Immature natural killer cell (primary cell): ENCODE measurements around the gene GSTM1. TPM values are rescaled to one million over a fixed set of nuclear protein-coding genes. Genes with fewer than 3 reads are reported as not detected.

Experiments used
- DNase-seq, 3 donors: peaks; one replicate each; pipeline ENCODE4 v3.0.0; 2022; ENCODE audit warnings: mixed read lengths in 1 of 3
- H3K27ac Mint-ChIP-seq, 6 donors: one replicate each; pipeline ENCODE4 v1.8.0; 2020; ENCODE audit warnings: mixed read lengths in 6 of 6, mild to moderate bottlenecking in 5 of 6, inconsistent platforms in 4 of 6, moderate library complexity in 3 of 6
- H3K27me3 Mint-ChIP-seq, 3 donors: one replicate each; pipeline ENCODE4 v1.8.0; 2020 to 2021; ENCODE audit warnings: low read depth in 3 of 3, mild to moderate bottlenecking in 3 of 3, mixed read lengths in 3 of 3, moderate library complexity in 3 of 3, inconsistent platforms in 1 of 3
- H3K36me3 Mint-ChIP-seq, 3 donors: one replicate each; pipeline ENCODE4 v1.8.0; 2020; ENCODE audit warnings: mixed read lengths in 3 of 3, inconsistent platforms in 2 of 3, mild to moderate bottlenecking in 2 of 3
- H3K4me1 Mint-ChIP-seq, 2 donors: one replicate each; pipeline ENCODE4 v1.8.0; 2020; ENCODE audit warnings: inconsistent platforms in 2 of 2, mild to moderate bottlenecking in 2 of 2, mixed read lengths in 2 of 2, moderate library complexity in 1 of 2
- H3K4me3 Mint-ChIP-seq, 5 donors: one replicate each; pipeline ENCODE4 v1.8.0; 2020; ENCODE audit warnings: mild to moderate bottlenecking in 5 of 5, mixed read lengths in 5 of 5, inconsistent platforms in 3 of 5, moderate library complexity in 3 of 5
- H3K9me3 Mint-ChIP-seq, 6 donors: one replicate each; pipeline ENCODE4 v1.8.0; 2020; ENCODE audit warnings: mild to moderate bottlenecking in 6 of 6, mixed read lengths in 6 of 6, inconsistent platforms in 4 of 6, moderate library complexity in 3 of 6
- polyA plus RNA-seq, 3 donors: library from polyadenylated mRNA; unstranded; fragments of 300-500 nt; fragmentation: Illumina TruSeq; gene quantifications; one replicate each; pipeline ENCODE4 v1.2.3, GENCODE V29; 2021

GSTM1 gene
- 10 to 100 TPM in 1 of 3 donors, not detected in 2; 35.4 TPM for polyA plus RNA-seq

DNA sequence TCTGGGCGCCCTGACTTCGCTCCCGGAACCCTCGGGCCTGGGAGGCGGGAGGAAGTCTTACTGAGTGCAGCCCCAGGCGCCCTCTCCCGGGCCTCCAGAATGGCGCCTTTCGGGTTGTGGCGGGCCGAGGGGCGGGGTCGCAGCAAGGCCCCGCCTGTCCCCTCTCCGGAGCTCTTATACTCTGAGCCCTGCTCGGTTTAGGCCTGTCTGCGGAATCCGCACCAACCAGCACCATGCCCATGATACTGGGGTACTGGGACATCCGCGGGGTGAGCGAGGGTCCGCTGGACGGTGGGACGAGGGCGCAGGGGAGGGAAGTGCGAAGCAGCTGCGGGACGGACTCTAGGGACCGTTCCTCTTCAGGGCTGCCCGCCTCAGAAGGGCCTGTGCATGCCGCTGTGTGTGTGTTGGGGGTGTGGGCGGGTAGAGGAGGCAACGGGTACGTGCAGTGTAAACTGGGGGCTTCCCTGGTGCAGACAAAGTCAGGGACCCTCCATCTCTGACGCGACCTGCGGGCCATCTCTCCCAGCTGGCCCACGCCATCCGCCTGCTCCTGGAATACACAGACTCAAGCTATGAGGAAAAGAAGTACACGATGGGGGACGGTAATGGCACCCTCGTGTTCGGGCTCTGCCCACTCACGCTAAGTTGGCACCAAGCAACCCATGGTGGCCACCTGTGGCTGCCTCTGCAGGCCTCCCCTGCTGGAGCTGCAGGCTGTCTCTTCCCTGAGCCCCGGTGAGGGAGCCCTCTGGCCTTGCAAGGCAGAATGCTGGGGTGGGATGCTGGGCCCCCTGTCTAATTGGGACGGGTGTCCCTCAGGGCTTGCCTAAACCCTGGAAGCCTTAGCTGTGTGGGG lies at the start of gene GSTM1:
Gene GSTM1 (plus strand): TSS at position 177 of the 859 bp plus-strand sequence. CDS start 57 bp downstream, at position 234.
- peaks cover 0 to 4% (median 0%) of the 10 kb centered on the region in 3 donors for H3K27me3 Mint-ChIP-seq
- peaks cover 0 to 10% (median 0%) of the 10 kb centered on the region in 3 donors for H3K36me3 Mint-ChIP-seq
- peak within 1 kb of the TSS in 4 of 6 donors; percentile 88 to 91 (median 89) for H3K27ac Mint-ChIP-seq
- peak in 1 of 3 donors; percentile 77 for DNase-seq
- peaks cover 0 to 4% (median 0%) of the 10 kb centered on the region in 6 donors for H3K9me3 Mint-ChIP-seq
- peak within 1 kb of the TSS in 3 of 5 donors; percentile 87 to 92 (median 89) for H3K4me3 Mint-ChIP-seq
- peaks cover 0 to 3% of the 10 kb centered on the region in 2 donors for H3K4me1 Mint-ChIP-seq

GRCh38 chr1:109639063-109639840 lies 48.4 kb upstream of the GSTM1 start:
- H3K27ac Mint-ChIP-seq = no peak overlapping the region
- DNase-seq = no peak
- peaks cover 0 to 5% (median 5%) of the 10 kb centered on the region in 3 donors for H3K27me3 Mint-ChIP-seq
- no peak overlapping the region for H3K4me3 Mint-ChIP-seq
- H3K9me3 Mint-ChIP-seq = no peaks in the 10 kb centered on the region
- no peaks in the 10 kb centered on the region for H3K36me3 Mint-ChIP-seq
- peaks cover 0 to 4% of the 10 kb centered on the region in 2 donors for H3K4me1 Mint-ChIP-seq

- DNase-seq = no peak
- peaks cover 0 to 4% of the 10 kb centered on the region in 2 donors for H3K4me1 Mint-ChIP-seq
Measured at GRCh38 chr1:109639841-109640184, 47.8 kb upstream of the GSTM1 start.

DNA sequence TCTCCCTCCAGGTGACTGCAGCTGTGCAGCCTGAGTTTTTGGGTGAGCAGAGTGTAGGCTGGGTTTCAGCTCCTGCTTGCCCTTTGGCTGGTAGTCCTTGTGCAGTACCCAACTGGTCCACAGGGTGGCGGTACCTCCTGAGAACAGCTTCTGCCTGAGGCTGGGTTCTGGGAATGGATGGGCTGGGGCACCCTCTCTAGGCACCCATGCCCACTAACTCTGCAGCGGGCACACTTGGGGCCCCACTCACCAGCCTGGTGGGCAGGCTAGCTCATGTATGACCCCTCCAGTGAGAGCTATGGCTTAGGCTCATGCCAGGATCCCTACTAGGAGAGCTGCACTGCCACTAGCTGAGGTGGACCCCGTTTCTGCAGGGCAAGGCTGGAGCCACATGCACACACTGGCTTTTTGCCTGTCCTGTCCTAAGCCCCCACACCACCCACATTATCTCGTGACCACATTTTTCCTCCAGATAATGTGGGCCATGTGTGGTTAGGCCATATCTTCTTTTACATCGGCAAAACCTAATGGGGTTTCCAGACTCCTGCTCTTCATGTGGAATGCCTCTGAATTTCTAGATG lies 47.2 kb upstream of the GSTM1 start:
- Mint-ChIP-seq H3K4me1 (peaks cover 0 to 4% of the 10 kb centered on the region in 2 donors), H3K27ac (no peak overlapping the region), H3K36me3 (no peaks in the 10 kb centered on the region), H3K9me3 (no peaks in the 10 kb centered on the region), H3K27me3 (peaks cover 0 to 5% (median 4%) of the 10 kb centered on the region in 3 donors), H3K4me3 (no peak overlapping the region)
- peak; percentile 75 to 80 (median 78) for DNase-seq

More at GRCh38 chr1:109639841-109640184, 47.8 kb upstream of the GSTM1 start:
- Mint-ChIP-seq H3K27ac (no peak overlapping the region), H3K4me3 (no peak overlapping the region), H3K27me3 (peaks cover 0 to 5% (median 4%) of the 10 kb centered on the region in 3 donors), H3K36me3 (no peaks in the 10 kb centered on the region), H3K9me3 (no peaks in the 10 kb centered on the region)

- Mint-ChIP-seq H3K36me3 (no peaks in the 10 kb centered on the region), H3K9me3 (no peaks in the 10 kb centered on the region), H3K4me1 (peaks cover 0 to 4% of the 10 kb centered on the region in 2 donors), H3K27ac (no peak overlapping the region), H3K4me3 (no peak overlapping the region), H3K27me3 (peaks cover 0 to 5% (median 4%) of the 10 kb centered on the region in 3 donors)
- no peak for DNase-seq
Measured at GRCh38 chr1:109641078-109641740, 46.4 kb upstream of the GSTM1 start.

- no peaks in the 10 kb centered on the region for H3K36me3 Mint-ChIP-seq
- H3K27ac Mint-ChIP-seq = no peak overlapping the region
- peaks cover 0 to 5% (median 4%) of the 10 kb centered on the region in 3 donors for H3K27me3 Mint-ChIP-seq
- no peaks in the 10 kb centered on the region for H3K9me3 Mint-ChIP-seq
- DNase-seq = no peak
- peaks cover 0 to 4% of the 10 kb centered on the region in 2 donors for H3K4me1 Mint-ChIP-seq
- H3K4me3 Mint-ChIP-seq = no peak overlapping the region
Measured at GRCh38 chr1:109641861-109642260, 45.8 kb upstream of the GSTM1 start.

DNA sequence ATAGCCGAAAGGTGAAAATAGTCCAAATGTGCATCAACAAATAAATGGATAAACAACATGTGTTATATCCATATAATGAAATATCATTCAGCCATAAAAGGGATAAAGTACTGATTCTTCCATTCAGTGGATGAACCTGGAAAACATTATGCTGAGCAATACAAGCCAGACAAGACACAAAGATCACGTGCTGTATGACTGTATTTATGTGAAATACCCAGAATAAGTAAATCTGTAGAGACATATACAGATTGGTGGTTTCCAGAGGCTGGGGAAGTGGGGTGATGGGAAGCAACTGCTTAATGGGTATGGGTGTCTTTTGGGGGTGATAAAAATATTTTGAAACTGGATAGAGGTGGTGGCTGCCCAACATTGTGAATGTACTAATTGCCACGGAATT lies 45.0 kb upstream of the GSTM1 start:
- no peaks in the 10 kb centered on the region for H3K36me3 Mint-ChIP-seq
- no peak for DNase-seq
- H3K9me3 Mint-ChIP-seq = no peaks in the 10 kb centered on the region
- no peak overlapping the region for H3K4me3 Mint-ChIP-seq
- H3K4me1 Mint-ChIP-seq = peaks cover 0 to 4% of the 10 kb centered on the region in 2 donors
- peak overlapping the region in 1 of 6 donors; percentile 40 for H3K27ac Mint-ChIP-seq
- H3K27me3 Mint-ChIP-seq = peaks cover 0 to 5% (median 4%) of the 10 kb centered on the region in 3 donors

DNA sequence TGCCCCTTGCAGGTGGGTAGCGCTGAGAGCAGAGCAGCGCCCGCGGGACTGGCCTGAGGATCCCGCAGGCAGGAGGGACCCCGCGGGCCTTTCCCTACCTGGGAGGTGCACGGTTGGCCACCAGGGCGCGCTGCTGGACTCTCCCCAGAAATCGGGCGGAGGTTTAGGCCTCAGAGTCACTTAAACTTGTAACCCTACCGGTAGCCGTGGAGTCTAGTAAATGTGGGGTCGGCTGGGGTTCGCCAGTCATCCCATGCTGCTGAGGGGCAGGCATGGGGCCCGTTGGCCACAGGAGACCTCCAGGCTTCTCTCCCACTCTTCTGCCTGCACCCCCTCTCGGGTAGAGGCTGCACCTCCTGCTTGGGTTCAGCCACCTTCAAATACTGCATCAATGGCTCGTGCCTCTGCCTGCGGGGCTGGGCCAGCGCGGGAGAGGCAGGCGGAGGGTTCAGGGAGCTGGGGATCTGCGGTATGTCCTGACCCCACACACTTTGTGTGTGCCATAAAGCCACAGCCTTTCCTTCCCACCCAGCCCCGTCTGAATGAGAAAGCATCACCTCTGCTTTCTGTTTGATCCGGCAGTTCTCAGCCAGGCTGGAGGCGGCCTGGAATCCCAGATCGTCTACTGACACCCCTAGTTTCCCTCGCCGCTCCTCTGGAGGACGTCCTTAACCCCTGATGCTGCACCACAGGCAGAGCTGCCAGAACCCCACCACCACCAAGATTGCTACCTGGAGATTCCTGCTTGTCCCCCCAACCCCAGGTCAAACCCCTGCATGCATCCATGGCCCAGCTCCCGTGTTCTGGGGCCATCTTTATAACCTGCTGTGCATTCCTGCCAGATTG lies 44.0 kb upstream of the GSTM1 start:
- Mint-ChIP-seq H3K27ac (peak overlapping the region in 2 of 6 donors; percentile 7 to 40), H3K4me3 (no peak overlapping the region), H3K27me3 (peaks cover 4 to 5% (median 4%) of the 10 kb centered on the region in 3 donors), H3K36me3 (no peaks in the 10 kb centered on the region), H3K9me3 (no peaks in the 10 kb centered on the region), H3K4me1 (peaks cover 0 to 4% of the 10 kb centered on the region in 2 donors)
- DNase-seq = peak; percentile 73 to 78 (median 74)

DNA sequence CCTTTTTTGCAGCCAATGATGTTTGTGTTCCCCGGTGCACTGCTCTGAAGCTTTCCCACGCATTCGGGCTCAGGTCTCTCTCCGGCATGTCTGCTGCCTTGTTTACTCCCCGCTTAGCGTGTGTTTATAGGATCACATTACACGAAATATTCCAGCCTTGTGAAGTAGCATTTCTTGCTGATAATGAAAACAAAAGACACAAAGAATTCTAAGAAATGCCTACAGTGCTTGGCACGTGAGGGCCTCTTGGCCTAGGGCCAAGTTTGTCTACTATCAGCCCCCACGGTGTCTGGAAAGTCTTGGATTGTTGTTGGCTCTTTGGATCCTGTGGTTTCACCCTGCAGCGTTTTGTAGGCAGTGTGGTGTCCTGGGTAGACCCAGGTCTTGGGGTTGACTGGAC lies 42.9 kb upstream of the GSTM1 start:
- DNase-seq = no peak
- peaks cover 2 to 7% (median 4%) of the 10 kb centered on the region in 3 donors for H3K27me3 Mint-ChIP-seq
- no peak overlapping the region for H3K4me3 Mint-ChIP-seq
- H3K36me3 Mint-ChIP-seq = no peaks in the 10 kb centered on the region
- H3K9me3 Mint-ChIP-seq = no peaks in the 10 kb centered on the region
- H3K4me1 Mint-ChIP-seq = peaks cover 0 to 4% of the 10 kb centered on the region in 2 donors
- no peak overlapping the region for H3K27ac Mint-ChIP-seq

DNA sequence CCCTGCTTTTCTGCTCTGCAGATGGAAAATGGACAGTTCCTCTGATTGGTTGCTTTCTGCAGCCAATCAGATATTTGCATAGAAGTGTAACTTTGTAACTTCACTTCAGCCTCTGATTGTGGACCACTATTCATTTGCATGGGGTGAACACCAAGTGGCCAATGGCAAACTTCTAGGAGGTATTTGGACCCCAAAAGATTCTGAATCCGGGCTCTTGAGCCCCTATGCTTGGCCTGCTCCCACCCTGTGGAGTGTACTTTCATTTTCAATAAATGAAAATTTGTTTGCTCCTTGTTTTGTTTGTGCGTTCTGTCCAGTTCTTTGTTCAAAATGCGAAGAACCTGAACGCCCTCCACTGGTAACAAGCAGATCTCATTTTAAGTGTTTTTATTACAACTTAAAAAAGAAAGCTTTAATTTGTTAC lies 38.1 kb upstream of the GSTM1 start:
- no peak for DNase-seq
- Mint-ChIP-seq H3K4me3 (no peak overlapping the region), H3K27me3 (peaks cover 5 to 10% (median 8%) of the 10 kb centered on the region in 3 donors), H3K36me3 (peaks cover 0 to 4% (median 0%) of the 10 kb centered on the region in 3 donors), H3K27ac (no peak overlapping the region), H3K9me3 (peaks cover 0 to 1% (median 0%) of the 10 kb centered on the region in 6 donors), H3K4me1 (peaks cover 0 to 3% of the 10 kb centered on the region in 2 donors)

GRCh38 chr1:109650609-109651008 lies 37.0 kb upstream of the GSTM1 start:
- peaks cover 7 to 11% of the 10 kb centered on the region in 2 donors for H3K4me1 Mint-ChIP-seq

DNA sequence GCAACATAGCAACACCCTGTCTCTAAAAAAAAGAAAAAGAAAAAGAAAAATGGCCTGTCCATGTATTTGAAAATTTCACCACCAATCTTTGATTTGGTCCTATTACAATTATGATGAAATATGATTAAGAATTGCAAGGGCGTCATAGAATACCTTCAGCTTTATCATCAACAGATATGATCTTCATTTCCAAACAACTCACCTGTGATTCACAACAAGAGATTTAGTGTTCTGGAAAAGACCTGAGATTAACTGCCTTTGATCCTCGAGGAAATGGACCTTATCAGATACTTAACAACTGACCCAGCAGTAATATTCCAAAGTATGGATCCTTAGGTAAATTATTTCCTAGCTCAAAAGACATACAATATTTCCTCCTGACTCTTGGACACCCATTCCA lies 35.2 kb upstream of the GSTM1 start:
- Mint-ChIP-seq H3K27me3 (peaks cover 5 to 13% (median 8%) of the 10 kb centered on the region in 3 donors), H3K4me1 (peaks cover 18 to 22% of the 10 kb centered on the region in 2 donors), H3K27ac (no peak overlapping the region), H3K36me3 (peaks cover 0 to 4% (median 0%) of the 10 kb centered on the region in 3 donors), H3K4me3 (no peak overlapping the region), H3K9me3 (peaks cover 0 to 1% (median 0%) of the 10 kb centered on the region in 6 donors)
- DNase-seq = no peak

More at GRCh38 chr1:109650609-109651008, 37.0 kb upstream of the GSTM1 start:
- no peak for DNase-seq
- Mint-ChIP-seq H3K9me3 (peaks cover 0 to 1% (median 0%) of the 10 kb centered on the region in 6 donors), H3K27ac (no peak overlapping the region), H3K4me3 (no peak overlapping the region), H3K36me3 (peaks cover 0 to 4% (median 0%) of the 10 kb centered on the region in 3 donors), H3K27me3 (peaks cover 5 to 11% (median 8%) of the 10 kb centered on the region in 3 donors)
